ENCODE measurements around the gene C16orf87. TPM values are rescaled to one million over a fixed set of nuclear protein-coding genes. Genes with fewer than 3 reads are reported as not detected.
A peak's percentile ranks its signal among the peaks of the same experiment; 100 is the strongest.

Gene C16orf87
- polyA plus RNA-seq, 1 donor (not counting 4 experiments of a cell fraction or from before 2014, with no cell fraction given): 10.2 TPM

GRCh38 chr16:46828943-46829342 is 2.0 kb downstream of the C16orf87 start:
- Histone ChIP-seq H3K79me2 (ENCODE audit: control insufficient read depth, insufficient read depth, low read length) (peaks cover 51% of the 10 kb centered on the region), H3K9me3 (ENCODE audit: control insufficient read depth, low read depth, low read length) (no peaks in the 10 kb centered on the region), H3K9ac (ENCODE audit: control insufficient read depth, extremely low read depth, insufficient read depth, low read length) (peak overlapping the region; percentile 89), H4K20me1 (ENCODE audit: control insufficient read depth, extremely low read depth, insufficient read depth, low read length) (no peaks in the 10 kb centered on the region), H3K4me2 (ENCODE audit: control insufficient read depth, extremely low read depth, insufficient read depth, low read depth, low read length) (peak overlapping the region; percentile 95), H3K4me1 (ENCODE audit: control insufficient read depth, extremely low read depth, insufficient read depth, low read length) (peaks cover 18% of the 10 kb centered on the region), H3K27me3 (ENCODE audit: control insufficient read depth, extremely low read depth, insufficient read depth, low read length) (no peaks in the 10 kb centered on the region), H3K36me3 (ENCODE audit: control insufficient read depth in 2 of 2, extremely low read depth in 1 of 2, insufficient read depth in 2 of 2, low read length in 2 of 2) (no peaks in the 10 kb centered on the region), H3K9me1 (ENCODE audit: control insufficient read depth, extremely low read depth, insufficient read depth, low read length) (no peaks in the 10 kb centered on the region), H2AFZ (ENCODE audit: control insufficient read depth, low read length) (no peak overlapping the region), H3K4me3 (ENCODE audit: control insufficient read depth in 2 of 3, extremely low read depth in 1 of 3, insufficient read depth in 2 of 3, low read depth in 1 of 3, low read length in 3 of 3) (peak overlapping the region; percentile 89 to 92 (median 90)), H3K27ac (ENCODE audit: control insufficient read depth, insufficient read depth, low read length) (peak overlapping the region; percentile 94)
- no peak for DNase-seq (ENCODE audit: low read depth, low spot score)
- TF ChIP-seq CTCF (optimal IDR thresholded peaks at IDR 0.05 in 1 of 3, IDR thresholded peaks at IDR 0.05 in 1 of 3, conservative IDR thresholded peaks at IDR 0.05 in 1 of 3; ENCODE audit: extremely low read depth in 1 of 3, insufficient read depth in 2 of 3, low read length in 3 of 3) (no peak), EZH2 (IDR thresholded peaks at IDR 0.05; ENCODE audit: low read length) (no peak)
- dilution Hi-C loops (cut with MboI; ENCODE audit: extremely low pct_ligation_motif_present, low sequenced_read_pairs): no loop called here
- FAIRE-seq: peak; percentile 73

- no peak overlapping the region for H3K4me2 ChIP-seq (ENCODE audit: control insufficient read depth, extremely low read depth, insufficient read depth, low read depth, low read length)
- peaks cover 54% of the 10 kb centered on the region for H3K79me2 ChIP-seq (ENCODE audit: control insufficient read depth, insufficient read depth, low read length)
- H3K27ac ChIP-seq (ENCODE audit: control insufficient read depth, insufficient read depth, low read length): no peak overlapping the region
- H2AFZ ChIP-seq (ENCODE audit: control insufficient read depth, low read length): no peak overlapping the region
- dilution Hi-C loops (cut with MboI; ENCODE audit: extremely low pct_ligation_motif_present, low sequenced_read_pairs): no loop called here
- H3K4me3 ChIP-seq (ENCODE audit: control insufficient read depth in 2 of 3, extremely low read depth in 1 of 3, insufficient read depth in 2 of 3, low read depth in 1 of 3, low read length in 3 of 3): no peak overlapping the region
- FAIRE-seq: no peak
- TF ChIP-seq EZH2 (IDR thresholded peaks at IDR 0.05; ENCODE audit: low read length): no peak
- no peak for TF ChIP-seq CTCF (optimal IDR thresholded peaks at IDR 0.05 in 1 of 3, IDR thresholded peaks at IDR 0.05 in 1 of 3, conservative IDR thresholded peaks at IDR 0.05 in 1 of 3; ENCODE audit: extremely low read depth in 1 of 3, insufficient read depth in 2 of 3, low read length in 3 of 3)
- no peaks in the 10 kb centered on the region for H3K9me3 ChIP-seq (ENCODE audit: control insufficient read depth, low read depth, low read length)
- H3K4me1 ChIP-seq (ENCODE audit: control insufficient read depth, extremely low read depth, insufficient read depth, low read length): peaks cover 18% of the 10 kb centered on the region
- H3K36me3 ChIP-seq (ENCODE audit: control insufficient read depth in 2 of 2, extremely low read depth in 1 of 2, insufficient read depth in 2 of 2, low read length in 2 of 2): no peaks in the 10 kb centered on the region
- no peaks in the 10 kb centered on the region for H3K9me1 ChIP-seq (ENCODE audit: control insufficient read depth, extremely low read depth, insufficient read depth, low read length)
- no peak for DNase-seq (ENCODE audit: low read depth, low spot score)
- no peaks in the 10 kb centered on the region for H4K20me1 ChIP-seq (ENCODE audit: control insufficient read depth, extremely low read depth, insufficient read depth, low read length)
- no peak overlapping the region for H3K9ac ChIP-seq (ENCODE audit: control insufficient read depth, extremely low read depth, insufficient read depth, low read length)
- H3K27me3 ChIP-seq (ENCODE audit: control insufficient read depth, extremely low read depth, insufficient read depth, low read length): no peaks in the 10 kb centered on the region
Measured at GRCh38 chr16:46828292-46828691, 2.7 kb downstream of the C16orf87 start.
